Measurements from ENCODE around the gene RBM6.

The RBM6 gene

GRCh38 chr3:50126287-50127211 lies 186.6 kb downstream of the RBM6 start:
- ChIA-PET CTCF (interaction anchor here (0.6 to 1.3 kb wide), 6 partner anchors 10 to 99 kb away, joined by 3 read pairs; partner anchors contain the start of gene GNAT1), POLR2A (interaction anchor here (0.6 kb wide), 1 partner anchor 195 kb away, joined by 3 read pairs; no protein-coding TSS in a partner anchor)
- TF ChIP-seq ZSCAN16 (tag by site-specific recombination; IDR thresholded peaks at IDR 0.05) (no peak), ZBTB8A (tag by site-specific recombination; IDR thresholded peaks at IDR 0.05) (no peak), FEZF1 (tag by site-specific recombination; IDR thresholded peaks at IDR 0.05) (no peak), ZNF555 (tag by site-specific recombination; conservative IDR thresholded peaks at IDR 0.05) (no peak), BCL6B (tag by site-specific recombination; IDR thresholded peaks at IDR 0.05) (peak; percentile 70), KLF7 (tag by site-specific recombination; IDR thresholded peaks at IDR 0.05; ENCODE audit: borderline replicate concordance) (no peak), ZNF248 (tag by site-specific recombination; IDR thresholded peaks at IDR 0.05) (no peak), ZXDB (tag by site-specific recombination; IDR thresholded peaks at IDR 0.05) (no peak), GLIS1 (tag by site-specific recombination; IDR thresholded peaks at IDR 0.05) (0 out of 2 replicates have a peak, but pooled peaks have one; percentile 35), PATZ1 (tag by site-specific recombination; IDR thresholded peaks at IDR 0.05) (peak; percentile 23; the same call in 1 of the 2 replicates), ZNF138 (tag by site-specific recombination; IDR thresholded peaks at IDR 0.05; ENCODE audit: borderline replicate concordance) (no peak), ZNF223 (tag by site-specific recombination; IDR thresholded peaks at IDR 0.05) (no peak), PRDM10 (tag by site-specific recombination; IDR thresholded peaks at IDR 0.05) (peak; percentile 49; the same call in 1 of the 2 replicates)
- no peak overlapping the region; the same call in 1 of the 2 replicates for H3K27ac ChIP-seq (ENCODE audit: extremely low read depth, low read depth, low read length)
- H3K9me3 ChIP-seq (ENCODE audit: control insufficient read depth, insufficient read depth, low read depth, low read length) = no peaks in the 10 kb centered on the region
- peaks cover 0 to 5% of the 10 kb centered on the region in 2 experiments; a peak in 1 of 3 replicates for H3K36me3 ChIP-seq (ENCODE audit: control insufficient read depth in 2 of 2, insufficient read depth in 1 of 2, low read length in 2 of 2)
- no peak overlapping the region for H3K4me3 ChIP-seq (ENCODE audit: low read depth, low read length)
- peaks cover 7% of the 10 kb centered on the region for H3K4me1 ChIP-seq (ENCODE audit: control insufficient read depth, insufficient read depth, low read length)

All from HEK293 (cell line).